GM12878 (cell line): ENCODE results near the gene PKP3. TPM values are rescaled to one million over a fixed set of nuclear protein-coding genes. Genes with fewer than 3 reads are reported as not detected.
A peak's percentile ranks its signal among the peaks of the same experiment; 100 is the strongest.

Source experiments
- ATAC-seq: fragments of 200-7000 bp; cut with Tn5 transposase; 3 replicates; pipeline ENCODE4 v1.9.1; 2020; ENCODE audit warnings: mild to moderate bottlenecking, moderate library complexity
- BruUV-seq: library from RNA; stranded (reverse); fragments of 400-500 nt; replicated peaks from 2 replicates; lab custom pipeline; 2021; lab: Mats Ljungman, UMichigan
- CTCF ChIA-PET: fragments of 300-600 bp; sonication (Branson Sonifier 250); formaldehyde crosslinking; extraction: SDS; loops from one replicate; lab custom pipeline; 2021; ENCODE audit warnings: inconsistent platforms; lab: Yijun Ruan, JAX
- POLR2A ChIA-PET: fragments of 350-600 bp; formaldehyde crosslinking; extraction: SDS; loops from one replicate; lab custom pipeline; 2021; ENCODE audit warnings: inconsistent platforms; lab: Charles Lee
- RAD21 ChIA-PET: fragments of 300-600 bp; sonication (Branson Sonifier 250); formaldehyde crosslinking; loops from one replicate; lab custom pipeline; 2023; ENCODE audit warnings: antibody characterized with exemption; ENCODE audit not compliant: unreplicated experiment; lab: Charles Lee
- SMC1A ChIA-PET: fragments of 300-600 bp; sonication (Branson Sonifier 250); formaldehyde crosslinking; loops from one replicate; lab custom pipeline; 2023; ENCODE audit not compliant: unreplicated experiment, uncharacterized antibody; lab: Charles Lee
- DNase-seq: peaks from one replicate; pipeline ENCODE4 v3.0.0-alpha.2; 2011; ENCODE audit warnings: low read depth, low spot score
- FAIRE-seq: peaks from 3 replicates; lab custom pipeline; 2011; peaks lifted over from hg19 to GRCh38; lab: Jason Lieb, UNC
- H2AFZ ChIP-seq: 2 replicates; pipeline ENCODE4 v1.6.0; 2011; ENCODE audit warnings: low read depth, low read length, control low read depth; ENCODE audit not compliant: control insufficient read depth
- H3K27ac ChIP-seq: 2 replicates; pipeline ENCODE4 v1.5.1; 2011; ENCODE audit warnings: control low read depth; ENCODE audit not compliant: control insufficient read depth, insufficient read depth
- H3K27me3 ChIP-seq, 2 experiments: replicated peaks in 1 of 2; 2 replicates each; pipeline versions ENCODE4 v1.6.0 to v1.6.1; 2011; ENCODE audit warnings: low read length in 1 of 2; ENCODE audit not compliant: control insufficient read depth in 2 of 2, insufficient read depth in 2 of 2
- H3K36me3 ChIP-seq, 2 experiments: 2 replicates each; pipeline ENCODE4 v1.5.1; 2011; ENCODE audit warnings: low read length in 1 of 2; ENCODE audit not compliant: control insufficient read depth in 2 of 2, insufficient read depth in 2 of 2
- H3K4me1 ChIP-seq: 2 replicates; pipeline ENCODE4 v1.6.1; 2011; ENCODE audit warnings: mild to moderate bottlenecking, low read length, moderate library complexity, mixed read lengths; ENCODE audit not compliant: control insufficient read depth, insufficient read depth
- H3K4me2 ChIP-seq: 2 replicates; pipeline ENCODE4 v1.6.0; 2011; ENCODE audit warnings: control low read depth; ENCODE audit not compliant: control insufficient read depth, insufficient read depth
- H3K4me3 ChIP-seq: fragments of 200-600 bp; sonication (generic); 2 replicates; pipeline ENCODE4 v1.5.1; 2016
- H3K79me2 ChIP-seq: 2 replicates; pipeline ENCODE4 v1.6.0; 2011; ENCODE audit warnings: low read length; ENCODE audit not compliant: control insufficient read depth, insufficient read depth
- H3K9ac ChIP-seq: 2 replicates; pipeline ENCODE4 v1.8.0; 2011; ENCODE audit warnings: low read length, control low read depth, mixed read lengths; ENCODE audit not compliant: control insufficient read depth, insufficient read depth
- H3K9me3 ChIP-seq: replicated peaks from 3 replicates; pipeline ENCODE4 v1.5.1; 2011; ENCODE audit warnings: mild to moderate bottlenecking, low read length; ENCODE audit not compliant: control insufficient read depth, insufficient read depth
- H4K20me1 ChIP-seq: 2 replicates; pipeline ENCODE4 v1.6.0; 2011; ENCODE audit not compliant: control insufficient read depth, insufficient read depth
- BHLHE40 ChIP-seq, 2 experiments: fragments of 450-650 bp in 1 of 2; IDR thresholded peaks; 2 replicates each; pipeline ENCODE4 v1.6.1; 2011 to 2017; ENCODE audit warnings: low read depth in 2 of 2, borderline replicate concordance in 1 of 2, improper control_type of control experiment in 1 of 2, low read length in 1 of 2, mild to moderate bottlenecking in 1 of 2
- CTCF ChIP-seq, 3 experiments: IDR thresholded peaks in 2 of 3; conservative IDR thresholded peaks in 1 of 3; 2 replicates each; pipeline ENCODE4 v1.5.1; 2011; ENCODE audit warnings: low read depth in 3 of 3, low read length in 3 of 3, mild to moderate bottlenecking in 3 of 3, control low read depth in 2 of 3, moderate library complexity in 2 of 3, inconsistent platforms in 1 of 3, mixed read lengths in 1 of 3; ENCODE audit not compliant: control insufficient read depth in 2 of 3, insufficient read depth in 1 of 3; ENCODE audit errors: extremely low read depth in 1 of 3
- NKRF ChIP-seq: fragments of 450-650 bp; conservative IDR thresholded peaks from 2 replicates; pipeline ENCODE4 v1.6.1; 2017; ENCODE audit warnings: mild to moderate bottlenecking, moderate library complexity
- PKNOX1 ChIP-seq: fragments of 450-650 bp; IDR thresholded peaks from 2 replicates; pipeline ENCODE4 v1.6.1; 2016; ENCODE audit warnings: mild to moderate bottlenecking
- RAD21 ChIP-seq: IDR thresholded peaks from 2 replicates; pipeline ENCODE4 v1.6.1; 2011; ENCODE audit warnings: mild to moderate bottlenecking, low read depth, low read length, moderate library complexity; ENCODE audit not compliant: insufficient read depth
- SKIL ChIP-seq: fragments of 450-650 bp; IDR thresholded peaks from 2 replicates; pipeline ENCODE4 v1.6.1; 2017; ENCODE audit warnings: mild to moderate bottlenecking, low read depth, inconsistent platforms; ENCODE audit not compliant: poor library complexity, severe bottlenecking
- SMC3 ChIP-seq: IDR thresholded peaks from 2 replicates; pipeline ENCODE4 v1.6.1; 2011; ENCODE audit warnings: low read length, improper control_type of control experiment, borderline replicate concordance
- TCF12 ChIP-seq: IDR thresholded peaks from 2 replicates; pipeline ENCODE4 v1.6.1; 2011; ENCODE audit warnings: low read depth, mild to moderate bottlenecking, low read length
- TCF3 ChIP-seq: IDR thresholded peaks from 2 replicates; pipeline ENCODE4 v1.6.1; 2012; ENCODE audit warnings: low read depth, mild to moderate bottlenecking, low read length, borderline replicate concordance; ENCODE audit not compliant: insufficient read depth
- ZBED1 ChIP-seq: IDR thresholded peaks from 2 replicates; pipeline ENCODE4 v1.6.1; 2016; ENCODE audit warnings: borderline replicate concordance
- ZNF207 ChIP-seq: fragments of 450-650 bp; IDR thresholded peaks from 2 replicates; pipeline ENCODE4 v1.6.1; 2014; ENCODE audit warnings: antibody characterized with exemption, mild to moderate bottlenecking, borderline replicate concordance
- WGBS: methylation state at CpG from one replicate; pipeline ENCODE4 v1.1.6; 2016; ENCODE audit warnings: low lambda C conversion rate; ENCODE audit not compliant: insufficient replicate concordance, insufficient coverage; ENCODE audit errors: missing lambda C conversion rate; 5-methylcytosine and 5-hydroxymethylcytosine counted together
- in situ Hi-C: fragments of 300-500 bp; cut with MboI; formaldehyde crosslinking; loops from 9 replicates; pipeline ENCODE4 v1.14.3; 2018; ENCODE audit warnings: mixed read lengths
- intact Hi-C: fragments of 100-400 bp; cut with micrococcal nuclease; formaldehyde crosslinking; loops from one replicate; pipeline ENCODE4 v1.14.2; 2022; ENCODE audit not compliant: unreplicated experiment
- polyA plus RNA-seq, 11 experiments: library from polyadenylated mRNA; depleted of rRNA in 4 of 11; unstranded in 6 of 11; stranded (reverse) in 5 of 11; fragments of >200 nt; fragmentation: Nextera tagmentation in 4 of 11; fragmentation: Illumina TruSeq in 1 of 11; extraction: Ambion mirVana in 4 of 11; extraction: Trizol in 1 of 11; gene quantifications; 1 replicate in 1 of 11; 2 replicates in 10 of 11; pipeline versions ENCODE4 v1.2.1 to v1.2.3, GENCODE V29; 2011 to 2016; ENCODE audit warnings: inconsistent platforms in 2 of 11, missing spikeins in 2 of 11, low read depth in 1 of 11
- total RNA-seq, 4 experiments: library from RNA; depleted of rRNA in 3 of 4; stranded (reverse); fragments of >200 nt in 3 of 4; fragmentation: Illumina TruSeq in 1 of 4; extraction: Trizol in 1 of 4; gene quantifications; 2 replicates each; pipeline versions ENCODE4 v1.2.1 to v1.2.3, GENCODE V29; 2013 to 2021

The PKP3 gene
- total and polyA plus RNA-seq, 10 of the 15 experiments (the other 5 are each of a cell fraction or from before 2014, with no cell fraction given), result 0.45 to 0.90 TPM; not detected in 8

GRCh38 chr11:363948-364761 is 29.9 kb upstream of the PKP3 start:
- WGBS, result 32% methylated on average over 24 of the region's 24 CpGs
- FAIRE-seq, result peak; percentile 59

More at GRCh38 chr11:363948-364761, 29.9 kb upstream of the PKP3 start:
- CTCF ChIA-PET, result interaction anchor here (0.5 to 6.7 kb wide), 11 partner anchors 23 to 167 kb away, joined by 3 to 45 read pairs (median 4); partner anchors contain the start of genes BET1L, IFITM2, PTDSS2 and RIC8A
- Histone ChIP-seq H3K9me3 (peaks cover 8% of the 10 kb centered on the region; the same call in 2 of the 3 replicates), H3K79me2 (no peaks in the 10 kb centered on the region), H3K27me3 (peaks cover 4 to 5% of the 10 kb centered on the region in 2 experiments; a peak in 3 of 4 replicates), H3K4me1 (no peaks in the 10 kb centered on the region), H3K36me3 (no peaks in the 10 kb centered on the region), H3K27ac (no peak overlapping the region), H3K4me2 (no peak overlapping the region)
- peak; percentile 98 for ATAC-seq
- intact Hi-C loops, result no loop called here
- RAD21 ChIA-PET, result interaction anchor here (0.5 to 1.5 kb wide), 5 partner anchors 24 to 113 kb away, joined by 3 to 9 read pairs (median 5); no protein-coding TSS in a partner anchor
- TF ChIP-seq CTCF (IDR thresholded peaks at IDR 0.05 in 2 of 3, conservative IDR thresholded peaks at IDR 0.05 in 1 of 3; ENCODE audit: control insufficient read depth in 2 of 3, extremely low read depth in 1 of 3, insufficient read depth in 1 of 3, low read depth in 3 of 3, low read length in 3 of 3), result peak; percentile 52 to 73 (median 53); a peak in 5 of 6 replicates
- TF ChIP-seq ZBED1, result no peak
- TF ChIP-seq TCF12, result peak; percentile 88
- no peak for TF ChIP-seq NKRF
- no peak for TF ChIP-seq ZNF207
- TF ChIP-seq TCF3, result peak; percentile 81; the same call in 1 of the 2 replicates
- TF ChIP-seq PKNOX1, result no peak
- peak; percentile 39 for TF ChIP-seq RAD21
- peak in 1 of 2 experiments; percentile 31; a peak in 1 of 4 replicates for TF ChIP-seq BHLHE40 (IDR thresholded peaks at IDR 0.05; ENCODE audit: borderline replicate concordance in 1 of 2, low read depth in 2 of 2, low read length in 1 of 2)
- TF ChIP-seq SKIL, result no peak
- TF ChIP-seq SMC3, result peak; percentile 37; the same call in 1 of the 2 replicates
- TF ChIP-seq, all 136 proteins: peak for 6
- Histone ChIP-seq H3K4me3 (no peak overlapping the region), H4K20me1 (no peaks in the 10 kb centered on the region), H2AFZ (peak overlapping the region; percentile 39), H3K9ac (no peak overlapping the region)
- SMC1A ChIA-PET, result interaction anchor here (1.1 to 1.6 kb wide), 4 partner anchors 58 to 155 kb away, joined by 3 to 5 read pairs (median 4); no protein-coding TSS in a partner anchor
- in situ Hi-C loops, result loop anchor here (10.0 kb wide), 1 partner anchor 159 kb away; the partner anchor contains the start of genes BET1L and RIC8A
- POLR2A ChIA-PET, result interaction anchor here (0.6 kb wide), 1 partner anchor 31 kb away, joined by 4 read pairs; no protein-coding TSS in a partner anchor
- no peak for DNase-seq
- no TSS peak for BruUV-seq
